HG03558 (cell line): Measurements from ENCODE around the gene CHRNB2.

ENCODE experiments used
- ATAC-seq: cut with Tn5 transposase; IDR thresholded peaks from one replicate; pipeline ENCODE4 v1.9.1; 2021; ENCODE audit warnings: moderate number of reproducible peaks; ENCODE audit not compliant: unreplicated experiment; ENCODE audit errors: extremely low read depth

Gene CHRNB2

GRCh38 chr1:154627257-154628120 is 59.9 kb downstream of the CHRNB2 start:
- no peak for ATAC-seq

DNA sequence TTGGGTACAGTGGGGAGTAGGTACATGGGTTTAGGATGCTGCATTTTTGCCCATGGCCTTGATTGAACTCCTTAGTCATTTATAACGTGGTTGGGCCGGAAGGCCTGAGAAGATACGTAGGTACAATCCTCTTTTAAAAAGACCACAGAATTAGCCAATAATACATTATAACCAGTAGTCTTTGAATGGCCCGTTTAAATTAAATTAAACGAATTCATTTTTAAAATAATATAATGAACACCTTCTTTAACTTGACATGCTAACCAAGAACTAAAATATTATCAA is 60.5 kb downstream of the CHRNB2 start:
- ATAC-seq, result no peak

GRCh38 chr1:154629061-154629674 is 61.6 kb downstream of the CHRNB2 start:
- no peak for ATAC-seq
